Measurements from ENCODE around the gene FRAT2. TPM values are rescaled to one million over a fixed set of nuclear protein-coding genes. Genes with fewer than 3 reads are reported as not detected.

FRAT2 gene
- total and polyA plus RNA-seq, 2 of the 13 experiments (the other 11 are each of a cell fraction or from before 2014, with no cell fraction given): 7.2 to 14.1 TPM

- TF ChIP-seq ZNF710 (CRISPR knock-in tag; IDR thresholded peaks at IDR 0.05; ENCODE audit: borderline replicate concordance) (peak; percentile 20; the same call in 1 of the 2 replicates), HNRNPL (IDR thresholded peaks at IDR 0.05; ENCODE audit: low read depth, low read length) (no peak), HMG20B (CRISPR knock-in tag; conservative IDR thresholded peaks at IDR 0.05) (peak; percentile 78), ZBTB34 (CRISPR knock-in tag; IDR thresholded peaks at IDR 0.05) (peak; percentile 60; the same call in 1 of the 2 replicates), RFXAP (CRISPR knock-in tag; IDR thresholded peaks at IDR 0.05; ENCODE audit: borderline replicate concordance) (peak; percentile 70; the same call in 1 of the 2 replicates), NFE2L1 (CRISPR knock-in tag; IDR thresholded peaks at IDR 0.05; ENCODE audit: borderline replicate concordance) (no peak), SRSF1 (optimal IDR thresholded peaks at IDR 0.05; ENCODE audit: low read depth, low read length) (no peak), SSRP1 (CRISPR knock-in tag; IDR thresholded peaks at IDR 0.05) (no peak), ZNF550 (CRISPR knock-in tag; IDR thresholded peaks at IDR 0.05; ENCODE audit: borderline replicate concordance) (no peak), ZNF569 (CRISPR knock-in tag; IDR thresholded peaks at IDR 0.05; ENCODE audit: borderline replicate concordance) (no peak), EHMT2 (IDR thresholded peaks at IDR 0.05; ENCODE audit: borderline replicate concordance, low read depth, low read length) (peak; percentile 31; the same call in 1 of the 2 replicates), HOXA3 (CRISPR knock-in tag; IDR thresholded peaks at IDR 0.05) (peak; percentile 76), NFATC3 (CRISPR knock-in tag; IDR thresholded peaks at IDR 0.05) (no peak), ATF1 (CRISPR knock-in tag; IDR thresholded peaks at IDR 0.05) (no peak; the same call in 1 of the 2 replicates), KMT2B (CRISPR knock-in tag; IDR thresholded peaks at IDR 0.05) (no peak), ZNF768 (CRISPR knock-in tag; IDR thresholded peaks at IDR 0.05) (no peak), TERF1 (CRISPR knock-in tag; IDR thresholded peaks at IDR 0.05) (no peak), ZNF468 (CRISPR knock-in tag; IDR thresholded peaks at IDR 0.05) (no peak), ZNF274 (CRISPR knock-in tag; IDR thresholded peaks at IDR 0.05) (no peak), ARNTL (CRISPR knock-in tag; IDR thresholded peaks at IDR 0.05) (peak; percentile 68; the same call in 1 of the 2 replicates)
- TF ChIP-seq, protein P1, sequence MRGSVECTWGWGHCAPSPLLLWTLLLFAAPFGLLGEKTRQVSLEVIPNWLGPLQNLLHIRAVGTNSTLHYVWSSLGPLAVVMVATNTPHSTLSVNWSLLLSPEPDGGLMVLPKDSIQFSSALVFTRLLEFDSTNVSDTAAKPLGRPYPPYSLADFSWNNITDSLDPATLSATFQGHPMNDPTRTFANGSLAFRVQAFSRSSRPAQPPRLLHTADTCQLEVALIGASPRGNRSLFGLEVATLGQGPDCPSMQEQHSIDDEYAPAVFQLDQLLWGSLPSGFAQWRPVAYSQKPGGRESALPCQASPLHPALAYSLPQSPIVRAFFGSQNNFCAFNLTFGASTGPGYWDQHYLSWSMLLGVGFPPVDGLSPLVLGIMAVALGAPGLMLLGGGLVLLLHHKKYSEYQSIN (CRISPR knock-in tag; IDR thresholded peaks at IDR 0.05; ENCODE audit: borderline replicate concordance): no peak
Measured at GRCh38 chr10:97327348-97328294, 6.9 kb downstream of the FRAT2 start (continued).
